ENCODE results near the gene ARPC2. TPM values are rescaled to one million over a fixed set of nuclear protein-coding genes. Genes with fewer than 3 reads are reported as not detected.

Gene ARPC2
- total and polyA plus RNA-seq, 2 experiments from 2014 or later: 312 to 436 TPM

DNA sequence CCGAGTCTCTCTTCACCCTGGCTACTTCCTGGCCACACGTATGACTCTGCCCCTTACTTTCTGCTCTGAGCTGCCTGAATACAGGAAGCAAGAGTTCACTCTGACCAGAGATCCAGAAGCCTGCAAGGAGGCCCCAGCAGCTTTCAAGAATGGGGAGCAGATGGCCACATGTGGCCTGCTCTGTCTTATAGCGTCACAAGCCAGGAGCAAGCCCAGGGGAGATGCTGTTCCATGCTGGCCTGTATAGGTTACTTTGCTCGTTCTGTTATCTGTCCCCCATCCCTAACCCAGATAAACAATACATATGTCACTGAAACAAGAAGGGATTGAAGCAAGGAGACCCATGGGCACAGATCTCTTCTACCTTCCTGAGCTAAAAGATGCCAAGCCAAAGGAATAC, 57.6 kb downstream of the ARPC2 start:
- Histone ChIP-seq H3K4me2 (no peak overlapping the region), H3K27ac (peak overlapping the region; percentile 76), H2AFZ (no peak overlapping the region), H4K20me1 (ENCODE audit: insufficient read depth, poor library complexity, severe bottlenecking) (peaks cover 5% of the 10 kb centered on the region), H3K79me2 (peaks cover 19% of the 10 kb centered on the region), H3K9me2 (replicated peaks; ENCODE audit: insufficient read depth) (no peaks in the 10 kb centered on the region), H3K36me3 (replicated peaks; ENCODE audit: insufficient read depth, low read depth) (no peaks in the 10 kb centered on the region), H3K4me1 (ENCODE audit: insufficient read depth) (peaks cover 21% of the 10 kb centered on the region), H3K9me3 (ENCODE audit: low read depth) (no peaks in the 10 kb centered on the region), H3K27me3 (no peaks in the 10 kb centered on the region), H3K4me3 (no peak overlapping the region)
- no peak for DNase-seq (ENCODE audit: low spot score)
- TF ChIP-seq EZH2 (IDR thresholded peaks at IDR 0.05; ENCODE audit: borderline replicate concordance) (no peak), EZH2phosphoT487 (IDR thresholded peaks at IDR 0.05; ENCODE audit: low read depth, severe bottlenecking, unreplicated experiment) (no peak), CTCF (IDR thresholded peaks at IDR 0.05; ENCODE audit: poor library complexity) (no peak)
- 87% methylated on average over 4 of the region's 4 CpGs for WGBS (ENCODE audit: low lambda C conversion rate, missing lambda C conversion rate)

DNA sequence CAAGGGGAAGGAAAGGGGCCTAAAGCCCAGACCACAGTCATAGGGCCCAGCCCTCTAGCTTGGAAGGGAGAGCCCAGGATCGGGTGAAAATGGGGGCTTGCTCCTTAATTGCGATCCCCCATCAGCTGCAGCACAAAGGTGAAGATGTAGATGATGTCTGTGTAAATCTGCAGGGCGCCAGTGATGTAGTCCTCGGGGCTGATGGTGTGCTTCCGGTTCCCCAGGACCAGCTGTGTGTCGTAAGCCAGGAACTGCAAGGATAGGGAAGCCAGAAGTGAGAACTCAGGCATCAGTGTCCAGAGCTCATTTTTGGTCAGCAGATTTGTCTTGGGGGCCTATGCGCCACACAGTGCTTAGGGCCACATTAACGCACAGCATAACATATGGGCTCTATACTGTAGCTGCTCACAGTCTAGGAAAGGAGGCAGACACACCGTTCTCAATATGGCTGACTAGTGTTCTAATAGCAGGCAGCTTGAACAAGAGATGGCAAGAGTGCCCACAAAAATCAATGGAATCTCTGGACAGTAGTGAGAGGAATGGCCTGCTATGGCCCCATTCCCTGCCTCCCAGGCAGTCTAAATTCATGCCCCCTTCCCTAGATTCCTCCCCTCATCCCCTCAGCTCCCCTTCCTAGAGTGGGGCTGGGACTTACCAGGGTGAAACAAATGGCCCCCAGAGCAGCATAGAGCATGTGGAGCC, 58.5 kb downstream of the ARPC2 start:
- Histone ChIP-seq H3K27ac (peak overlapping the region; percentile 76), H2AFZ (no peak overlapping the region), H3K4me2 (no peak overlapping the region), H4K20me1 (ENCODE audit: insufficient read depth, poor library complexity, severe bottlenecking) (peaks cover 7% of the 10 kb centered on the region), H3K9me2 (replicated peaks; ENCODE audit: insufficient read depth) (no peaks in the 10 kb centered on the region), H3K9me3 (ENCODE audit: low read depth) (no peaks in the 10 kb centered on the region), H3K4me1 (ENCODE audit: insufficient read depth) (peaks cover 21% of the 10 kb centered on the region), H3K4me3 (no peak overlapping the region), H3K27me3 (no peaks in the 10 kb centered on the region), H3K79me2 (peaks cover 28% of the 10 kb centered on the region), H3K36me3 (replicated peaks; ENCODE audit: insufficient read depth, low read depth) (no peaks in the 10 kb centered on the region)
- 86% methylated on average over 9 of the region's 9 CpGs for WGBS (ENCODE audit: low lambda C conversion rate, missing lambda C conversion rate)
- TF ChIP-seq CTCF (IDR thresholded peaks at IDR 0.05; ENCODE audit: poor library complexity) (no peak), EZH2 (IDR thresholded peaks at IDR 0.05; ENCODE audit: borderline replicate concordance) (no peak), EZH2phosphoT487 (IDR thresholded peaks at IDR 0.05; ENCODE audit: low read depth, severe bottlenecking, unreplicated experiment) (no peak)
- no peak for DNase-seq (ENCODE audit: low spot score)

- no peaks in the 10 kb centered on the region for H3K9me3 ChIP-seq (ENCODE audit: low read depth)
- peaks cover 12% of the 10 kb centered on the region for H4K20me1 ChIP-seq (ENCODE audit: insufficient read depth, poor library complexity, severe bottlenecking)
- H3K27ac ChIP-seq: no peak overlapping the region
- peaks cover 13% of the 10 kb centered on the region for H3K4me1 ChIP-seq (ENCODE audit: insufficient read depth)
- H3K36me3 ChIP-seq (replicated peaks; ENCODE audit: insufficient read depth, low read depth): no peaks in the 10 kb centered on the region
- no peak overlapping the region for H3K4me2 ChIP-seq
- no peak overlapping the region for H2AFZ ChIP-seq
- TF ChIP-seq EZH2 (IDR thresholded peaks at IDR 0.05; ENCODE audit: borderline replicate concordance) (no peak), CTCF (IDR thresholded peaks at IDR 0.05; ENCODE audit: poor library complexity) (no peak), EZH2phosphoT487 (IDR thresholded peaks at IDR 0.05; ENCODE audit: low read depth, severe bottlenecking, unreplicated experiment) (no peak)
- DNase-seq (ENCODE audit: low spot score): no peak
- peaks cover 24% of the 10 kb centered on the region for H3K79me2 ChIP-seq
- 89% methylated on average over 12 of the region's 12 CpGs for WGBS (ENCODE audit: low lambda C conversion rate, missing lambda C conversion rate)
- no peaks in the 10 kb centered on the region for H3K27me3 ChIP-seq
- H3K4me3 ChIP-seq: no peak overlapping the region
- H3K9me2 ChIP-seq (replicated peaks; ENCODE audit: insufficient read depth): no peaks in the 10 kb centered on the region
Measured at GRCh38 chr2:218276986-218277755, 60.2 kb downstream of the ARPC2 start.

All from hepatocyte (in vitro differentiated cells).